H9 (cell line): ENCODE data around the gene RPUSD2. TPM values are rescaled to one million over a fixed set of nuclear protein-coding genes. Genes with fewer than 3 reads are reported as not detected.

Experiments
- DNase-seq: peaks from one replicate; pipeline ENCODE4 v3.0.0-alpha.2; 2017
- H2AFZ ChIP-seq: one replicate; pipeline ENCODE4 v1.6.1; 2013; ENCODE audit warnings: mild to moderate bottlenecking, low read length, control low read depth, moderate library complexity
- H2AK5ac ChIP-seq: 2 replicates; pipeline ENCODE4 v1.6.1; 2013; ENCODE audit warnings: low read length, control low read depth, mixed read lengths; ENCODE audit not compliant: insufficient read length
- H2BK120ac ChIP-seq: one replicate; pipeline ENCODE4 v1.6.1; 2013; ENCODE audit warnings: low read depth, mild to moderate bottlenecking, low read length, control low read depth, inconsistent platforms; ENCODE audit not compliant: poor library complexity, severe bottlenecking
- H2BK12ac ChIP-seq: 2 replicates; pipeline ENCODE4 v1.6.1; 2013; ENCODE audit warnings: low read length, control low read depth, mixed read lengths, low read depth; ENCODE audit not compliant: insufficient read length
- H2BK15ac ChIP-seq: 2 replicates; pipeline ENCODE4 v1.6.1; 2013; ENCODE audit warnings: low read depth, low read length, control low read depth
- H2BK20ac ChIP-seq: one replicate; pipeline ENCODE4 v1.6.1; 2013; ENCODE audit warnings: low read depth, mild to moderate bottlenecking, low read length, control low read depth, inconsistent platforms; ENCODE audit not compliant: poor library complexity, severe bottlenecking
- H2BK5ac ChIP-seq: 2 replicates; pipeline ENCODE4 v1.6.1; 2013; ENCODE audit warnings: low read length, control low read depth, mixed read lengths; ENCODE audit not compliant: insufficient read length
- H3K14ac ChIP-seq: 2 replicates; pipeline ENCODE4 v1.6.1; 2013; ENCODE audit warnings: low read length, control low read depth; ENCODE audit not compliant: insufficient read depth
- H3K18ac ChIP-seq: 2 replicates; pipeline ENCODE4 v1.6.1; 2013; ENCODE audit warnings: low read depth, mild to moderate bottlenecking, mixed read lengths, low read length, control low read depth; ENCODE audit not compliant: insufficient read length
- H3K23ac ChIP-seq: 2 replicates; pipeline ENCODE4 v1.6.1; 2013; ENCODE audit warnings: low read length, control low read depth, mixed read lengths, low read depth; ENCODE audit not compliant: insufficient read length
- H3K23me2 ChIP-seq: 2 replicates; pipeline ENCODE4 v1.6.1; 2013; ENCODE audit warnings: low read depth, mild to moderate bottlenecking, mixed read lengths, low read length, control low read depth; ENCODE audit not compliant: insufficient read length, poor library complexity, severe bottlenecking
- H3K27ac ChIP-seq: 2 replicates; pipeline ENCODE4 v1.5.1; 2013; ENCODE audit warnings: low read length, control low read depth, mixed read lengths, low read depth; ENCODE audit not compliant: insufficient read length
- H3K27me3 ChIP-seq: 2 replicates; pipeline ENCODE4 v1.6.1; 2013; ENCODE audit warnings: low read length, control low read depth, inconsistent platforms; ENCODE audit not compliant: insufficient read depth
- H3K4ac ChIP-seq: 2 replicates; pipeline ENCODE4 v1.6.1; 2013; ENCODE audit warnings: low read depth, mild to moderate bottlenecking, control low read depth, inconsistent platforms, low read length, moderate library complexity
- H3K4me1 ChIP-seq: 2 replicates; pipeline ENCODE4 v1.6.1; 2013; ENCODE audit warnings: low read length, control low read depth, inconsistent platforms; ENCODE audit not compliant: insufficient read depth
- H3K4me2 ChIP-seq: 2 replicates; pipeline ENCODE4 v1.6.1; 2013; ENCODE audit warnings: low read length, control low read depth, mixed read lengths; ENCODE audit not compliant: insufficient read length, insufficient read depth
- H3K56ac ChIP-seq: 2 replicates; pipeline ENCODE4 v1.6.1; 2013; ENCODE audit warnings: low read depth, mild to moderate bottlenecking, mixed read lengths, low read length, control low read depth; ENCODE audit not compliant: insufficient read length
- H3K79me1 ChIP-seq: 2 replicates; pipeline ENCODE4 v1.6.1; 2013; ENCODE audit warnings: low read depth, mild to moderate bottlenecking, moderate library complexity, low read length, control low read depth, inconsistent platforms; ENCODE audit not compliant: insufficient read depth, poor library complexity, severe bottlenecking
- H3K79me2 ChIP-seq: 2 replicates; pipeline ENCODE4 v1.6.1; 2013; ENCODE audit warnings: low read length, control low read depth, inconsistent platforms; ENCODE audit not compliant: insufficient read depth
- H3K9ac ChIP-seq: 2 replicates; pipeline ENCODE4 v1.6.1; 2013; ENCODE audit warnings: low read length, control low read depth, mixed read lengths; ENCODE audit not compliant: insufficient read length; ENCODE audit errors: extremely low read depth
- H3K9me3 ChIP-seq: one replicate; pipeline ENCODE4 v1.6.1; 2013; ENCODE audit warnings: low read depth, low read length, inconsistent platforms; ENCODE audit not compliant: control insufficient read depth
- H3T11ph ChIP-seq: one replicate; pipeline ENCODE4 v1.6.1; 2013; ENCODE audit warnings: mild to moderate bottlenecking, low read length, control low read depth, inconsistent platforms
- H4K20me1 ChIP-seq: one replicate; pipeline ENCODE4 v1.6.1; 2013; ENCODE audit not compliant: control insufficient read depth, insufficient read length, insufficient read depth
- H4K5ac ChIP-seq: 2 replicates; pipeline ENCODE4 v1.6.1; 2013; ENCODE audit warnings: low read depth, mild to moderate bottlenecking, mixed read lengths, low read length, control low read depth; ENCODE audit not compliant: insufficient read length
- H4K8ac ChIP-seq: replicated peaks from 2 replicates; pipeline ENCODE4 v1.6.1; 2013; ENCODE audit warnings: low read length, control low read depth, mixed read lengths, low read depth; ENCODE audit not compliant: insufficient read length
- H4K91ac ChIP-seq: 2 replicates; pipeline ENCODE4 v1.6.1; 2013; ENCODE audit warnings: low read depth, mild to moderate bottlenecking, moderate library complexity, mixed read lengths, low read length, control low read depth; ENCODE audit not compliant: insufficient read length
- H3K27ac Mint-ChIP-seq, 3 experiments: 2 replicates in 2 of 3; 3 replicates in 1 of 3; pipeline ENCODE4 v1.8.0; 2020 to 2021; ENCODE audit warnings: mixed read lengths in 3 of 3, mild to moderate bottlenecking in 1 of 3, moderate library complexity in 1 of 3
- H3K27me3 Mint-ChIP-seq: 2 replicates; pipeline ENCODE4 v1.8.0; 2021; ENCODE audit warnings: low read depth, mild to moderate bottlenecking, moderate library complexity, mixed read lengths
- H3K36me3 Mint-ChIP-seq, 3 experiments: 2 replicates in 2 of 3; 3 replicates in 1 of 3; pipeline ENCODE4 v1.8.0; 2020 to 2021; ENCODE audit warnings: low read depth in 3 of 3, mixed read lengths in 3 of 3; ENCODE audit not compliant: insufficient read depth in 1 of 3
- H3K4me1 Mint-ChIP-seq, 2 experiments: 2 replicates each; pipeline ENCODE4 v1.8.0; 2020; ENCODE audit warnings: mixed read lengths in 2 of 2
- H3K4me3 Mint-ChIP-seq, 2 experiments: 2 replicates in 1 of 2; 3 replicates in 1 of 2; pipeline ENCODE4 v1.8.0; 2020 to 2021; ENCODE audit warnings: mild to moderate bottlenecking in 2 of 2, mixed read lengths in 2 of 2, moderate library complexity in 1 of 2
- H3K9me3 Mint-ChIP-seq, 2 experiments: 2 replicates in 1 of 2; 3 replicates in 1 of 2; pipeline ENCODE4 v1.8.0; 2020; ENCODE audit warnings: mild to moderate bottlenecking in 2 of 2, mixed read lengths in 2 of 2, moderate library complexity in 1 of 2
- CTCF ChIP-seq: fragments of 200-600 bp; sonication (generic); conservative IDR thresholded peaks from 3 replicates; pipeline ENCODE4 v1.8.0; 2021; ENCODE audit warnings: antibody characterized with exemption, mild to moderate bottlenecking
- WGBS: extraction: QIAGEN DNeasy Blood & Tissue Kit; methylation state at CpG from one replicate; pipeline ENCODE4 v1.1.7; 2013; ENCODE audit warnings: missing lambda C conversion rate, low lambda C conversion rate, mixed read lengths; ENCODE audit not compliant: insufficient read length; ENCODE audit errors: extremely low coverage; 5-methylcytosine and 5-hydroxymethylcytosine counted together
- long read RNA-seq: library from polyadenylated mRNA; unstranded; transcript quantifications from one replicate; pipeline ENCODE4 v2.0.0, GENCODE V29; 2020
- total RNA-seq: library from RNA; stranded (reverse); gene quantifications from 2 replicates; pipeline ENCODE4 v1.2.1, GENCODE V29; 2021

Gene RPUSD2
- total RNA-seq = 25.7 and 26.6 TPM in 2 replicates
- long read RNA-seq, transcript RPUSD2-201 (3 exons, 2,358 nt) = major isoform, 289 of 308 reads
- long read RNA-seq, partial matches to known transcripts = 3 of 308 reads
- long read RNA-seq, other reads (novel, unspliced or antisense) = 12 of 308 reads

- Histone ChIP-seq H4K91ac (no peak within 1 kb of the TSS), H4K20me1 (no peaks in the 10 kb centered on the region), H3K23me2 (peaks cover under 1% of the 10 kb centered on the region), H2AFZ (no peak within 1 kb of the TSS), H3K23ac (no peak within 1 kb of the TSS), H3K79me2 (peaks cover 6% of the 10 kb centered on the region; the same call in 1 of the 2 replicates), H3T11ph (no peak within 1 kb of the TSS), H3K9ac (peak within 1 kb of the TSS; percentile 63), H2BK120ac (no peak within 1 kb of the TSS), H3K4me1 (no peaks in the 10 kb centered on the region), H3K9me3 (no peaks in the 10 kb centered on the region), H3K27me3 (no peaks in the 10 kb centered on the region), H3K79me1 (no peaks in the 10 kb centered on the region), H3K4me2 (peak within 1 kb of the TSS; percentile 93), H2BK12ac (no peak within 1 kb of the TSS), H4K5ac (peak within 1 kb of the TSS; percentile 36), H2BK15ac (no peak within 1 kb of the TSS), H3K14ac (peak within 1 kb of the TSS; percentile 87), H2BK20ac (no peak within 1 kb of the TSS), H2AK5ac (no peak within 1 kb of the TSS), H3K56ac (no peak within 1 kb of the TSS), H4K8ac (no peak within 1 kb of the TSS), H3K27ac (no peak within 1 kb of the TSS), H3K4ac (no peak within 1 kb of the TSS), H2BK5ac (no peak within 1 kb of the TSS), H3K18ac (peak within 1 kb of the TSS; percentile 62)
- peaks cover 25 to 27% of the 10 kb centered on the region in 2 experiments for H3K4me1 Mint-ChIP-seq
- no peaks in the 10 kb centered on the region; a peak in 1 of 5 replicates for H3K9me3 Mint-ChIP-seq
- H3K4me3 Mint-ChIP-seq = peak within 1 kb of the TSS; percentile 97 to 98
- no peak for TF ChIP-seq CTCF
- peak within 1 kb of the TSS; percentile 72 to 99 (median 96) for H3K27ac Mint-ChIP-seq
- peak; percentile 93 for DNase-seq
- WGBS = no CpG with 5 or more reads among the region's 62 CpGs
- peaks cover 13 to 27% (median 25%) of the 10 kb centered on the region in 3 experiments; a peak in 6 of 7 replicates for H3K36me3 Mint-ChIP-seq
- H3K27me3 Mint-ChIP-seq = peaks cover 2% of the 10 kb centered on the region; the same call in 1 of the 2 replicates
Measured at GRCh38 chr15:40569129-40569953, at the start of gene RPUSD2. RPUSD2 (plus strand) TSS chr15:40569299; CDS start chr15:40569338, 39 bp downstream.
